DND-41 (cell line): ENCODE measurements around the gene NDUFA3.

Source experiments
- ATAC-seq: fragments of 200-7000 bp; cut with Tn5 transposase; 3 replicates; pipeline ENCODE4 v1.9.1; 2021; ENCODE audit warnings: low read depth; ENCODE audit not compliant: insufficient read depth
- DNase-seq: peaks from one replicate; pipeline ENCODE4 v3.0.0-alpha.2; 2020
- H2AFZ ChIP-seq: 2 replicates; pipeline ENCODE4 v1.6.0; 2012; ENCODE audit warnings: low read depth, low read length
- H3K27ac ChIP-seq: 2 replicates; pipeline ENCODE4 v1.5.1; 2012; ENCODE audit warnings: low read length, inconsistent platforms
- H3K27me3 ChIP-seq: fragments of 200-600 bp; sonication (generic); 2 replicates; pipeline ENCODE4 v1.6.0; 2012; ENCODE audit warnings: low read length, mild to moderate bottlenecking, inconsistent platforms; ENCODE audit not compliant: insufficient read depth, poor library complexity
- H3K36me3 ChIP-seq: 2 replicates; pipeline ENCODE4 v1.5.1; 2012; ENCODE audit warnings: low read length, inconsistent platforms; ENCODE audit not compliant: insufficient read depth
- H3K4me1 ChIP-seq: 2 replicates; pipeline ENCODE4 v1.5.1; 2012; ENCODE audit warnings: mild to moderate bottlenecking, low read length; ENCODE audit not compliant: insufficient read depth
- H3K4me2 ChIP-seq: 2 replicates; pipeline ENCODE4 v1.6.0; 2012; ENCODE audit warnings: mild to moderate bottlenecking, moderate library complexity, low read length, inconsistent platforms; ENCODE audit not compliant: insufficient read depth
- H3K4me3 ChIP-seq, 2 experiments: fragments of 200-600 bp in 1 of 2; shearing (Covaris generic) in 1 of 2; 2 replicates each; pipeline ENCODE4 v1.5.1; 2012 to 2016; ENCODE audit warnings: inconsistent platforms in 2 of 2, low read length in 2 of 2, mild to moderate bottlenecking in 2 of 2, low read depth in 1 of 2, moderate library complexity in 1 of 2
- H3K79me2 ChIP-seq: 2 replicates; pipeline ENCODE4 v1.6.0; 2012; ENCODE audit warnings: low read length, inconsistent platforms; ENCODE audit not compliant: insufficient read depth
- H3K9ac ChIP-seq: 2 replicates; pipeline ENCODE4 v1.6.0; 2012; ENCODE audit warnings: low read depth, mild to moderate bottlenecking, inconsistent platforms, low read length, moderate library complexity
- H3K9me3 ChIP-seq: 2 replicates; pipeline ENCODE4 v1.5.1; 2012; ENCODE audit warnings: low read length, moderate library complexity, mild to moderate bottlenecking, inconsistent platforms; ENCODE audit not compliant: insufficient read depth, severe bottlenecking
- H4K20me1 ChIP-seq: 2 replicates; pipeline ENCODE4 v1.6.0; 2012; ENCODE audit warnings: low read length; ENCODE audit not compliant: insufficient read depth
- EZH2 ChIP-seq: IDR thresholded peaks from 3 replicates; pipeline ENCODE4 v1.6.1; 2012; ENCODE audit warnings: borderline replicate concordance, low read depth, mild to moderate bottlenecking, moderate library complexity, low read length, inconsistent platforms; ENCODE audit not compliant: severe bottlenecking
- TF ChIP-seq, protein P1 (sequence below): IDR thresholded peaks from 2 replicates; pipeline ENCODE4 v1.5.1; 2012; ENCODE audit warnings: borderline replicate concordance, low read length, moderate library complexity, mild to moderate bottlenecking; ENCODE audit not compliant: poor library complexity, severe bottlenecking; ENCODE audit errors: extremely low read depth

NDUFA3 gene

GRCh38 chr19:54069470-54069869 is 33.2 kb upstream of the NDUFA3 start:
- Histone ChIP-seq H3K4me3 (no peak overlapping the region), H3K27me3 (no peaks in the 10 kb centered on the region), H4K20me1 (no peaks in the 10 kb centered on the region), H2AFZ (no peak overlapping the region), H3K9ac (no peak overlapping the region), H3K4me2 (no peak overlapping the region), H3K9me3 (no peaks in the 10 kb centered on the region), H3K79me2 (no peaks in the 10 kb centered on the region), H3K27ac (no peak overlapping the region), H3K36me3 (no peaks in the 10 kb centered on the region), H3K4me1 (no peaks in the 10 kb centered on the region)
- ATAC-seq (no peak), DNase-seq (no peak)
- TF ChIP-seq, protein P1, sequence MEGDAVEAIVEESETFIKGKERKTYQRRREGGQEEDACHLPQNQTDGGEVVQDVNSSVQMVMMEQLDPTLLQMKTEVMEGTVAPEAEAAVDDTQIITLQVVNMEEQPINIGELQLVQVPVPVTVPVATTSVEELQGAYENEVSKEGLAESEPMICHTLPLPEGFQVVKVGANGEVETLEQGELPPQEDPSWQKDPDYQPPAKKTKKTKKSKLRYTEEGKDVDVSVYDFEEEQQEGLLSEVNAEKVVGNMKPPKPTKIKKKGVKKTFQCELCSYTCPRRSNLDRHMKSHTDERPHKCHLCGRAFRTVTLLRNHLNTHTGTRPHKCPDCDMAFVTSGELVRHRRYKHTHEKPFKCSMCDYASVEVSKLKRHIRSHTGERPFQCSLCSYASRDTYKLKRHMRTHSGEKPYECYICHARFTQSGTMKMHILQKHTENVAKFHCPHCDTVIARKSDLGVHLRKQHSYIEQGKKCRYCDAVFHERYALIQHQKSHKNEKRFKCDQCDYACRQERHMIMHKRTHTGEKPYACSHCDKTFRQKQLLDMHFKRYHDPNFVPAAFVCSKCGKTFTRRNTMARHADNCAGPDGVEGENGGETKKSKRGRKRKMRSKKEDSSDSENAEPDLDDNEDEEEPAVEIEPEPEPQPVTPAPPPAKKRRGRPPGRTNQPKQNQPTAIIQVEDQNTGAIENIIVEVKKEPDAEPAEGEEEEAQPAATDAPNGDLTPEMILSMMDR, result no peak
- TF ChIP-seq EZH2, result no peak

DNA sequence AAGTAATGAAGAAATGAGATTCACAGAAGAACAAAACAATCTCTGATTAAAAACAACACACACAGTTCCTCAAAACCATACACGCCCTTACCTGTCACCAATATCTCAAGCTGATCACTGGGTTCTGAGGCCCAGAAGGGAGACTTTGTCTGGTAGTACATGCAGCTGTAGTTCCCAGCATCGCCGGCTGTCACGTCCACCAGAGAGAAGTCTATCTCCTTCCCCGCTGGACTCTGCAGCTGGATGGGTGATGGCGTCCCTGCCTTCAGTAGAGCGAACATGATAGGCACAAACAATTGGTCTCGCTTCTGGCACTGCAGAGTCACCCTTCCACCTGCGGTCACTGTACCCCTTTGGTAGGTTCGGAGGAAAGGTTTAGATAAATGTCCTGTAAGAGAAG is 28.8 kb upstream of the NDUFA3 start:
- Histone ChIP-seq H4K20me1 (no peaks in the 10 kb centered on the region), H3K79me2 (no peaks in the 10 kb centered on the region), H3K4me3 (no peak overlapping the region), H3K36me3 (no peaks in the 10 kb centered on the region), H3K4me1 (no peaks in the 10 kb centered on the region), H3K9me3 (no peaks in the 10 kb centered on the region), H3K27me3 (no peaks in the 10 kb centered on the region), H3K4me2 (no peak overlapping the region), H3K27ac (no peak overlapping the region), H2AFZ (no peak overlapping the region), H3K9ac (no peak overlapping the region)
- no peak for TF ChIP-seq EZH2
- TF ChIP-seq, protein P1, result no peak
- ATAC-seq, result no peak
- DNase-seq, result no peak

- TF ChIP-seq, protein P1, result no peak
- TF ChIP-seq EZH2, result no peak
- Histone ChIP-seq H3K9me3 (no peaks in the 10 kb centered on the region), H4K20me1 (no peaks in the 10 kb centered on the region), H3K36me3 (no peaks in the 10 kb centered on the region), H3K4me1 (no peaks in the 10 kb centered on the region), H3K4me3 (no peak overlapping the region), H3K9ac (no peak overlapping the region), H3K27me3 (no peaks in the 10 kb centered on the region), H3K4me2 (no peak overlapping the region), H3K79me2 (no peaks in the 10 kb centered on the region), H2AFZ (no peak overlapping the region), H3K27ac (no peak overlapping the region)
- DNase-seq (no peak), ATAC-seq (no peak)
Measured at GRCh38 chr19:54074851-54075250, 27.8 kb upstream of the NDUFA3 start.

GRCh38 chr19:54077334-54077733 is 25.3 kb upstream of the NDUFA3 start:
- no peaks in the 10 kb centered on the region for H4K20me1 ChIP-seq
- DNase-seq, result no peak
- no peak overlapping the region for H3K27ac ChIP-seq
- no peaks in the 10 kb centered on the region for H3K79me2 ChIP-seq
- H3K4me1 ChIP-seq, result no peaks in the 10 kb centered on the region
- TF ChIP-seq, protein P1, result no peak
- no peak for TF ChIP-seq EZH2
- H2AFZ ChIP-seq, result no peak overlapping the region
- no peak overlapping the region for H3K9ac ChIP-seq
- H3K9me3 ChIP-seq, result peaks cover 6% of the 10 kb centered on the region
- no peak for ATAC-seq
- no peak overlapping the region for H3K4me3 ChIP-seq
- H3K27me3 ChIP-seq, result no peaks in the 10 kb centered on the region
- H3K4me2 ChIP-seq, result no peak overlapping the region
- no peaks in the 10 kb centered on the region for H3K36me3 ChIP-seq
